HepG2 (cell line): ENCODE results near the gene PCGF3. TPM values are rescaled to one million over a fixed set of nuclear protein-coding genes. Genes with fewer than 3 reads are reported as not detected.

Experiments
- AHDC1 ChIP-seq: sonication (generic); formaldehyde crosslinking; IDR thresholded peaks from 2 replicates; pipeline ENCODE4 v1.5.1; 2020; ENCODE audit warnings: mild to moderate bottlenecking, missing genetic modification reagents, borderline replicate concordance
- HMG20A ChIP-seq: IDR thresholded peaks from 2 replicates; pipeline ENCODE4 v1.6.1; 2016; ENCODE audit warnings: borderline replicate concordance
- HNRNPH1 ChIP-seq: fragments of 200-400 bp; formaldehyde crosslinking; optimal IDR thresholded peaks from 2 replicates; pipeline ENCODE3; 2017; ENCODE audit warnings: mild to moderate bottlenecking, low read depth, low read length
- IRF1 ChIP-seq: sonication (generic); formaldehyde crosslinking; IDR thresholded peaks from 2 replicates; pipeline ENCODE4 v1.4.0; 2020; ENCODE audit warnings: low read depth, mild to moderate bottlenecking, missing genetic modification reagents
- MNT ChIP-seq: fragments of 450-650 bp; IDR thresholded peaks from 2 replicates; pipeline ENCODE4 v1.6.1; 2016
- NR2F6 ChIP-seq, 2 experiments: IDR thresholded peaks; 2 replicates each; pipeline ENCODE4 v1.6.1; 2016; ENCODE audit warnings: antibody characterized with exemption in 1 of 2, mild to moderate bottlenecking in 1 of 2
- PAX8 ChIP-seq: sonication (generic); formaldehyde crosslinking; IDR thresholded peaks from 2 replicates; pipeline ENCODE4 v1.8.0; 2022; ENCODE audit warnings: mild to moderate bottlenecking, missing genetic modification reagents, borderline replicate concordance
- PBX3 ChIP-seq: sonication (generic); formaldehyde crosslinking; IDR thresholded peaks from 2 replicates; pipeline ENCODE4 v1.8.1; 2023; ENCODE audit warnings: missing genetic modification reagents, inconsistent platforms, borderline replicate concordance
- SOX6 ChIP-seq, 2 experiments: fragments of 450-650 bp in 1 of 2; sonication (generic) in 1 of 2; formaldehyde crosslinking in 1 of 2; IDR thresholded peaks; 2 replicates each; pipeline versions ENCODE4 v1.4.0 to v1.6.1; 2017 to 2020; ENCODE audit warnings: antibody characterized with exemption in 1 of 2, mild to moderate bottlenecking in 1 of 2, missing genetic modification reagents in 1 of 2
- TEAD3 ChIP-seq: optimal IDR thresholded peaks from 2 replicates; pipeline ENCODE3; 2016; ENCODE audit warnings: borderline replicate concordance
- ZHX1 ChIP-seq: sonication (generic); formaldehyde crosslinking; IDR thresholded peaks from 2 replicates; pipeline ENCODE4 v1.8.1; 2022; ENCODE audit warnings: low read depth, mild to moderate bottlenecking, missing genetic modification reagents
- ZNF367 ChIP-seq: sonication (generic); formaldehyde crosslinking; IDR thresholded peaks from 2 replicates; pipeline ENCODE4 v1.4.0; 2020; ENCODE audit warnings: missing genetic modification reagents, borderline replicate concordance
- ZNF451 ChIP-seq: sonication (generic); formaldehyde crosslinking; IDR thresholded peaks from 2 replicates; pipeline ENCODE4 v1.5.0; 2020; ENCODE audit warnings: mild to moderate bottlenecking, missing genetic modification reagents
- ZNF737 ChIP-seq: sonication (generic); formaldehyde crosslinking; IDR thresholded peaks from 2 replicates; pipeline ENCODE4 v1.5.0; 2020; ENCODE audit warnings: missing genetic modification reagents, mild to moderate bottlenecking, borderline replicate concordance
- ZNF746 ChIP-seq: sonication (generic); formaldehyde crosslinking; IDR thresholded peaks from 2 replicates; pipeline ENCODE4 v1.8.0; 2022; ENCODE audit warnings: mild to moderate bottlenecking, missing genetic modification reagents
- ZNF775 ChIP-seq: sonication (generic); formaldehyde crosslinking; IDR thresholded peaks from 2 replicates; pipeline ENCODE4 v1.4.0; 2020; ENCODE audit warnings: missing genetic modification reagents, mild to moderate bottlenecking, moderate library complexity, borderline replicate concordance
- polyA plus RNA-seq, 8 experiments: library from polyadenylated mRNA; depleted of rRNA in 3 of 8; stranded (reverse) in 7 of 8; unstranded in 1 of 8; fragments of >200 nt; fragmentation: Illumina TruSeq in 4 of 8; extraction: Trizol in 4 of 8; gene quantifications; 2 replicates each; pipeline versions ENCODE4 v1.2.1 to v1.2.3, GENCODE V29; 2011 to 2016; ENCODE audit warnings: low read depth in 4 of 8, missing spikeins in 1 of 8, mixed read lengths in 1 of 8; ENCODE audit not compliant: insufficient read depth in 1 of 8
- total RNA-seq, 5 experiments: library from RNA; depleted of rRNA; stranded (reverse); fragments of >200 nt; fragmentation: Illumina TruSeq; extraction: Trizol; gene quantifications; 2 replicates each; pipeline ENCODE4 v1.2.3, GENCODE V29; 2016; ENCODE audit warnings: low read depth in 1 of 5

Gene PCGF3
- total and polyA plus RNA-seq, 2 of the 13 experiments (the other 11 are each of a cell fraction or from before 2014, with no cell fraction given) = 28.6 to 66.2 TPM

- TF ChIP-seq ZHX1 (no peak), IRF1 (no peak), AHDC1 (peak; percentile 80; the same call in 1 of the 2 replicates), ZNF746 (CRISPR knock-in tag) (no peak), PAX8 (CRISPR knock-in tag) (no peak), ZNF451 (CRISPR knock-in tag) (no peak), ZNF737 (CRISPR knock-in tag) (no peak), ZNF367 (no peak), ZNF775 (no peak), SOX6 (IDR thresholded peaks at IDR 0.05) (no peak), SOX6 (CRISPR knock-in tag; IDR thresholded peaks at IDR 0.05) (peak; percentile 90), HMG20A (peak; percentile 80), PBX3 (no peak), NR2F6 (IDR thresholded peaks at IDR 0.05) (peak; percentile 79), NR2F6 (CRISPR knock-in tag; IDR thresholded peaks at IDR 0.05) (peak; percentile 13; the same call in 1 of the 2 replicates), HNRNPH1 (no peak), TEAD3 (CRISPR knock-in tag) (peak; percentile 59), MNT (peak; percentile 81)
These were observed 110.0 kb downstream of the PCGF3 start (continued) for GRCh38 chr4:815464-816146.
